Measurements from ENCODE around the gene CDK19.

GRCh38 chr6:110619275-110619908 lies 195.9 kb downstream of the CDK19 start:
- TF ChIP-seq, protein P1, sequence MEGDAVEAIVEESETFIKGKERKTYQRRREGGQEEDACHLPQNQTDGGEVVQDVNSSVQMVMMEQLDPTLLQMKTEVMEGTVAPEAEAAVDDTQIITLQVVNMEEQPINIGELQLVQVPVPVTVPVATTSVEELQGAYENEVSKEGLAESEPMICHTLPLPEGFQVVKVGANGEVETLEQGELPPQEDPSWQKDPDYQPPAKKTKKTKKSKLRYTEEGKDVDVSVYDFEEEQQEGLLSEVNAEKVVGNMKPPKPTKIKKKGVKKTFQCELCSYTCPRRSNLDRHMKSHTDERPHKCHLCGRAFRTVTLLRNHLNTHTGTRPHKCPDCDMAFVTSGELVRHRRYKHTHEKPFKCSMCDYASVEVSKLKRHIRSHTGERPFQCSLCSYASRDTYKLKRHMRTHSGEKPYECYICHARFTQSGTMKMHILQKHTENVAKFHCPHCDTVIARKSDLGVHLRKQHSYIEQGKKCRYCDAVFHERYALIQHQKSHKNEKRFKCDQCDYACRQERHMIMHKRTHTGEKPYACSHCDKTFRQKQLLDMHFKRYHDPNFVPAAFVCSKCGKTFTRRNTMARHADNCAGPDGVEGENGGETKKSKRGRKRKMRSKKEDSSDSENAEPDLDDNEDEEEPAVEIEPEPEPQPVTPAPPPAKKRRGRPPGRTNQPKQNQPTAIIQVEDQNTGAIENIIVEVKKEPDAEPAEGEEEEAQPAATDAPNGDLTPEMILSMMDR (IDR thresholded peaks at IDR 0.05 in 4 of 5, conservative IDR thresholded peaks at IDR 0.05 in 1 of 5): no peak
- no peak for TF ChIP-seq POLR2A (IDR thresholded peaks at IDR 0.05)
